ENCODE results near the gene TEX54. TPM values are rescaled to one million over a fixed set of nuclear protein-coding genes. Genes with fewer than 3 reads are reported as not detected.

TEX54 gene
- total and polyA plus RNA-seq, 4 donors = 1.6 TPM; not detected in 3

DNA sequence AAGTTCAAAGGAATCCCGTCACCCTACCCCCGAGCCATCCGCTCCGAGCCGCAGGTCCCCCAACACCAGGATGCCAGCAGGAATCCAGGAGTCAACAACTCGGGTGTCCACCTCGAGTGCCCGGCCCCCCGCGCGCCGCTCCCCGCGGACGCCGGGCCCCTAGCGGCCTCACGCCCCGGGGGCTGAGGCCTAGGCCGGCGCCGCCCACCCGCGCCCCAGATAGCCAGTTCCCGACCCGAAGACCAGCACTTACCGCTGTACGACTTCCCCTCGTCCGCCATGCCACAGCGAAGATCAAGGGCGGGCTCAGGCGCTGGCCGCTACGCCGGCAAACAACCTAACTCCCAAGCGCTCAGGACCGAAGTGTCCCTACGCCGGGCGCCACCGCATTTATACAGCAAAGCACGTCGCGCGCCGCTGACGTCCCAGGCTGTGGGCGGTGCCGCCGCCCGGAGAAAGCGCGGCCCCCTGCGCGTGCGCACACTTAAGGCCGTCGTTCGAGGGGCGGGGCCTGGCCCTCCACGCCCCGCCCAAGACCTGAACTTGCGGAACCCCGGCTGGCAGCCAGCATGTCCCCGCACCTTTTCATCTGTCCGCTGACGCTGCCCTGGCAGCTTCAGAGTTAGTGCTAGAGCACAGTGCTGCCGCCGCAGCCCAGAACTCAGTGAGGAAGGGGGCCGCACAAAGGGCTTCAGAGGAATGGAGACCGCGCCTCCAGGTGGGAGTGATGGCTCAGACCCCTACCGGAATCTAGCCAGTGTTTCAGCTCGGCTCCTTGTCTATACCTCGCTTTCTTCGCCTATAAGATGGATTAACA, 27.4 kb downstream of the TEX54 start, which contains the start of gene NXF1:
TSS of gene NXF1 (minus strand) at position 365 of the 817 bp plus-strand sequence. CDS start at position 281, 84 bp downstream.
- Histone ChIP-seq H3K27ac (ENCODE audit: low read depth in 1 of 2, low read length in 2 of 2) (peak within 1 kb of the TSS; percentile 80 to 90), H3K4me3 (ENCODE audit: low read depth in 1 of 3, low read length in 3 of 3) (peak within 1 kb of the TSS; percentile 71 to 95 (median 90)), H3K36me3 (ENCODE audit: control insufficient read depth in 4 of 4, insufficient read depth in 3 of 4, low read depth in 1 of 4, low read length in 3 of 4) (peaks cover 7 to 29% (median 20%) of the 10 kb centered on the region in 4 donors), H3K9me3 (ENCODE audit: control insufficient read depth in 4 of 4, low read length in 3 of 4) (no peaks in the 10 kb centered on the region), H3K9ac (ENCODE audit: low read depth in 1 of 2, low read length in 2 of 2) (peak within 1 kb of the TSS; percentile 66 to 96), H3K4me1 (ENCODE audit: control insufficient read depth in 4 of 4, insufficient read depth in 4 of 4, low read length in 3 of 4) (peaks cover 0 to 27% (median 16%) of the 10 kb centered on the region in 4 donors), H3K27me3 (ENCODE audit: control insufficient read depth in 4 of 4, insufficient read depth in 4 of 4, low read length in 3 of 4) (no peaks in the 10 kb centered on the region)
- TF ChIP-seq MAX (IDR thresholded peaks at IDR 0.05) (no peak), HNF4A (conservative IDR thresholded peaks at IDR 0.05) (peak in 1 of 2 donors; percentile 8), RXRA (IDR thresholded peaks at IDR 0.05) (peak; percentile 48 to 56), GABPA (IDR thresholded peaks at IDR 0.05 in 1 of 2, conservative IDR thresholded peaks at IDR 0.05 in 1 of 2) (peak in 1 of 2 donors; percentile 67), JUND (IDR thresholded peaks at IDR 0.05) (peak in 1 of 2 donors; percentile 43), FOXA2 (IDR thresholded peaks at IDR 0.05) (no peak), REST (IDR thresholded peaks at IDR 0.05) (peak; percentile 97), RAD21 (IDR thresholded peaks at IDR 0.05) (peak in 1 of 2 donors; percentile 14), FOXA1 (IDR thresholded peaks at IDR 0.05) (peak; percentile 44), YY1 (IDR thresholded peaks at IDR 0.05) (peak; percentile 83), SP1 (IDR thresholded peaks at IDR 0.05) (peak; percentile 85), EGR1 (IDR thresholded peaks at IDR 0.05; ENCODE audit: low read depth in 2 of 2) (peak in 1 of 2 donors; percentile 50), NR2F2 (IDR thresholded peaks at IDR 0.05) (no peak), TAF1 (conservative IDR thresholded peaks at IDR 0.05) (peak; percentile 99), HNF4G (IDR thresholded peaks at IDR 0.05) (no peak)
- TF ChIP-seq, protein P1, sequence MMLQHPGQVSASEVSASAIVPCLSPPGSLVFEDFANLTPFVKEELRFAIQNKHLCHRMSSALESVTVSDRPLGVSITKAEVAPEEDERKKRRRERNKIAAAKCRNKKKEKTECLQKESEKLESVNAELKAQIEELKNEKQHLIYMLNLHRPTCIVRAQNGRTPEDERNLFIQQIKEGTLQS (IDR thresholded peaks at IDR 0.05) = no peak
- DNase-seq (ENCODE audit: low spot score) = peak; percentile 98
- WGBS = under 1% methylated on average over 77 of the region's 77 CpGs

GRCh38 chr11:62804310-62805075, 28.1 kb downstream of the TEX54 start:
- peaks cover 0 to 27% (median 16%) of the 10 kb centered on the region in 4 donors for H3K4me1 ChIP-seq (ENCODE audit: control insufficient read depth in 4 of 4, insufficient read depth in 4 of 4, low read length in 3 of 4)
- H3K4me3 ChIP-seq (ENCODE audit: low read depth in 1 of 3, low read length in 3 of 3) = peak overlapping the region; percentile 71 to 95 (median 90)
- peaks cover 12 to 37% (median 28%) of the 10 kb centered on the region in 4 donors for H3K36me3 ChIP-seq (ENCODE audit: control insufficient read depth in 4 of 4, insufficient read depth in 3 of 4, low read depth in 1 of 4, low read length in 3 of 4)
- peak overlapping the region; percentile 66 to 96 for H3K9ac ChIP-seq (ENCODE audit: low read depth in 1 of 2, low read length in 2 of 2)
- H3K9me3 ChIP-seq (ENCODE audit: control insufficient read depth in 4 of 4, low read length in 3 of 4) = no peaks in the 10 kb centered on the region
- no peaks in the 10 kb centered on the region for H3K27me3 ChIP-seq (ENCODE audit: control insufficient read depth in 4 of 4, insufficient read depth in 4 of 4, low read length in 3 of 4)
- peak overlapping the region; percentile 73 to 87 for H3K27ac ChIP-seq (ENCODE audit: low read depth in 1 of 2, low read length in 2 of 2)
- WGBS = 6% methylated on average over 14 of the region's 14 CpGs
- DNase-seq (ENCODE audit: low spot score) = no peak
- TF ChIP-seq RAD21 (IDR thresholded peaks at IDR 0.05) (no peak), HNF4A (conservative IDR thresholded peaks at IDR 0.05) (no peak), REST (IDR thresholded peaks at IDR 0.05) (no peak), MAX (IDR thresholded peaks at IDR 0.05) (no peak), FOXA2 (IDR thresholded peaks at IDR 0.05) (no peak), ZBTB33 (IDR thresholded peaks at IDR 0.05) (no peak), EGR1 (IDR thresholded peaks at IDR 0.05; ENCODE audit: low read depth in 2 of 2) (no peak), JUND (IDR thresholded peaks at IDR 0.05) (no peak), HNF4G (IDR thresholded peaks at IDR 0.05) (no peak), SP1 (IDR thresholded peaks at IDR 0.05) (no peak), RXRA (IDR thresholded peaks at IDR 0.05) (no peak)
